Thoracic aorta (tissue), 2 donors: ENCODE measurements around the gene WDR75. TPM values are rescaled to one million over a fixed set of nuclear protein-coding genes. Genes with fewer than 3 reads are reported as not detected.

Source experiments
- ATAC-seq: fragments of 150-250 bp; one replicate; pipeline ENCODE4 v1.8.0; 2017; ENCODE audit warnings: low read depth; ENCODE audit not compliant: insufficient number of reproducible peaks, low FRiP score
- DNase-seq: peaks from one replicate; pipeline ENCODE4 v3.0.0-alpha.2; 2020; ENCODE audit warnings: low spot score
- H3K27ac ChIP-seq, 2 donors: fragments of 200-600 bp; sonication (generic); 1 replicate in 1 of 2; 2 replicates in 1 of 2; pipeline ENCODE4 v1.5.1; 2016; ENCODE audit warnings: mild to moderate bottlenecking in 2 of 2, moderate library complexity in 2 of 2
- H3K27me3 ChIP-seq: fragments of 200-600 bp; sonication (generic); replicated peaks from 2 replicates; pipeline ENCODE4 v1.6.0; 2016; ENCODE audit warnings: mild to moderate bottlenecking; ENCODE audit not compliant: insufficient read depth
- H3K36me3 ChIP-seq: fragments of 200-600 bp; sonication (generic); one replicate; pipeline ENCODE4 v1.5.1; 2016
- H3K4me1 ChIP-seq, 2 donors: fragments of 200-600 bp; sonication (generic); 1 replicate in 1 of 2; 2 replicates in 1 of 2; pipeline versions ENCODE4 v1.5.1 to v1.6.0; 2016; ENCODE audit warnings: low read depth in 2 of 2, mild to moderate bottlenecking in 1 of 2; ENCODE audit not compliant: control insufficient read depth in 1 of 2
- H3K4me3 ChIP-seq: fragments of 200-600 bp; sonication (generic); 2 replicates; pipeline ENCODE4 v1.5.1; 2016; ENCODE audit warnings: mild to moderate bottlenecking
- H3K9me3 ChIP-seq: fragments of 200-600 bp; sonication (generic); 2 replicates; pipeline ENCODE4 v1.5.1; 2016
- total RNA-seq, 2 donors: library from RNA; depleted of rRNA; stranded (reverse); fragments of >200 nt; gene quantifications; one replicate each; pipeline versions ENCODE4 v1.1.0 to v1.2.3, GENCODE V29; 2016
- TF ChIP-seq, protein P1 (sequence below): fragments of 200-600 bp; sonication (generic); IDR thresholded peaks from one replicate; pipeline ENCODE4 v1.5.1; 2019; ENCODE audit warnings: antibody characterized with exemption

WDR75 gene
- total RNA-seq, 2 donors from 2014 or later, result 34.8 to 58.7 TPM

- DNase-seq (no peak), ATAC-seq (no peak)
- H3K36me3 ChIP-seq, result no peaks in the 10 kb centered on the region
- H3K4me1 ChIP-seq, result peaks cover 14 to 47% of the 10 kb centered on the region in 2 donors
- no peaks in the 10 kb centered on the region for H3K27me3 ChIP-seq
- H3K4me3 ChIP-seq, result no peak overlapping the region
- TF ChIP-seq, protein P1, sequence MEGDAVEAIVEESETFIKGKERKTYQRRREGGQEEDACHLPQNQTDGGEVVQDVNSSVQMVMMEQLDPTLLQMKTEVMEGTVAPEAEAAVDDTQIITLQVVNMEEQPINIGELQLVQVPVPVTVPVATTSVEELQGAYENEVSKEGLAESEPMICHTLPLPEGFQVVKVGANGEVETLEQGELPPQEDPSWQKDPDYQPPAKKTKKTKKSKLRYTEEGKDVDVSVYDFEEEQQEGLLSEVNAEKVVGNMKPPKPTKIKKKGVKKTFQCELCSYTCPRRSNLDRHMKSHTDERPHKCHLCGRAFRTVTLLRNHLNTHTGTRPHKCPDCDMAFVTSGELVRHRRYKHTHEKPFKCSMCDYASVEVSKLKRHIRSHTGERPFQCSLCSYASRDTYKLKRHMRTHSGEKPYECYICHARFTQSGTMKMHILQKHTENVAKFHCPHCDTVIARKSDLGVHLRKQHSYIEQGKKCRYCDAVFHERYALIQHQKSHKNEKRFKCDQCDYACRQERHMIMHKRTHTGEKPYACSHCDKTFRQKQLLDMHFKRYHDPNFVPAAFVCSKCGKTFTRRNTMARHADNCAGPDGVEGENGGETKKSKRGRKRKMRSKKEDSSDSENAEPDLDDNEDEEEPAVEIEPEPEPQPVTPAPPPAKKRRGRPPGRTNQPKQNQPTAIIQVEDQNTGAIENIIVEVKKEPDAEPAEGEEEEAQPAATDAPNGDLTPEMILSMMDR, result no peak
- H3K9me3 ChIP-seq, result no peaks in the 10 kb centered on the region
- H3K27ac ChIP-seq, result peak overlapping the region; percentile 22 to 67
These were observed 81.3 kb downstream of the WDR75 start for GRCh38 chr2:189522435-189523151.

GRCh38 chr2:189524746-189525145 lies 83.5 kb downstream of the WDR75 start:
- H3K4me1 ChIP-seq, result peaks cover 14 to 50% of the 10 kb centered on the region in 2 donors
- H3K4me3 ChIP-seq, result no peak overlapping the region
- H3K9me3 ChIP-seq, result no peaks in the 10 kb centered on the region
- H3K27me3 ChIP-seq, result no peaks in the 10 kb centered on the region
- H3K27ac ChIP-seq, result no peak overlapping the region
- TF ChIP-seq, protein P1, result no peak
- DNase-seq (no peak), ATAC-seq (no peak)
- no peaks in the 10 kb centered on the region for H3K36me3 ChIP-seq

Other genes with a start within 250 kb of the WDR75 start
- 100 to 1,000 TPM in 1 of 2 donors, 10 to 100 TPM in 1; 76.5 to 118 TPM for gene SLC40A1, start 139.3 kb downstream of the WDR75 start, total RNA-seq
- gene ASNSD1, start 220.0 kb downstream of the WDR75 start, total RNA-seq, result 10 to 100 TPM; 48.2 to 59.3 TPM
- 10 to 100 TPM; 15.8 to 31.5 TPM for gene ANKAR, start 233.2 kb downstream of the WDR75 start, total RNA-seq